HepG2 (cell line): Measurements from ENCODE around the gene DHX34. TPM values are rescaled to one million over a fixed set of nuclear protein-coding genes. Genes with fewer than 3 reads are reported as not detected.
A peak's percentile ranks its signal among the peaks of the same experiment; 100 is the strongest.

Experiments
- ELF1 ChIP-seq: sonication (generic); formaldehyde crosslinking; IDR thresholded peaks from 2 replicates; pipeline ENCODE4 v1.4.0; 2020; ENCODE audit warnings: missing genetic modification reagents
- FLYWCH1 ChIP-seq: sonication (generic); formaldehyde crosslinking; IDR thresholded peaks from 2 replicates; pipeline ENCODE4 v1.8.1; 2023; ENCODE audit warnings: mild to moderate bottlenecking, missing genetic modification reagents
- MIER3 ChIP-seq: IDR thresholded peaks from 2 replicates; pipeline ENCODE4 v1.6.1; 2016; ENCODE audit warnings: missing compliant biosample characterization, borderline replicate concordance
- NFKB2 ChIP-seq: sonication (generic); formaldehyde crosslinking; IDR thresholded peaks from 2 replicates; pipeline ENCODE4 v1.4.0; 2020; ENCODE audit warnings: missing genetic modification reagents, borderline replicate concordance
- SP1 ChIP-seq, 2 experiments: fragments of 450-650 bp in 1 of 2; sonication (generic) in 1 of 2; formaldehyde crosslinking in 1 of 2; IDR thresholded peaks; 2 replicates each; pipeline versions ENCODE4 v1.4.0 to v1.6.1; 2016 to 2020; ENCODE audit warnings: missing genetic modification reagents in 1 of 2
- SYNCRIP ChIP-seq: fragments of 200-400 bp; formaldehyde crosslinking; IDR thresholded peaks from 2 replicates; pipeline ENCODE4 v1.6.1; 2018; ENCODE audit warnings: mild to moderate bottlenecking, low read depth, low read length; ENCODE audit not compliant: insufficient read depth
- TEAD3 ChIP-seq: optimal IDR thresholded peaks from 2 replicates; pipeline ENCODE3; 2016; ENCODE audit warnings: borderline replicate concordance
- U2AF1 ChIP-seq: fragments of 200-400 bp; formaldehyde crosslinking; optimal IDR thresholded peaks from 2 replicates; pipeline ENCODE3; 2017; ENCODE audit warnings: mild to moderate bottlenecking, low read depth, low read length
- ZFYVE20 ChIP-seq: sonication (generic); formaldehyde crosslinking; IDR thresholded peaks from 2 replicates; pipeline ENCODE4 v1.8.0; 2023; ENCODE audit warnings: low read depth, mild to moderate bottlenecking, moderate library complexity, missing genetic modification reagents, borderline replicate concordance
- ZNF160 ChIP-seq: sonication (generic); formaldehyde crosslinking; IDR thresholded peaks from 2 replicates; pipeline ENCODE4 v1.8.0; 2022; ENCODE audit warnings: mild to moderate bottlenecking, inconsistent platforms, missing genetic modification reagents
- ZNF20 ChIP-seq: sonication (generic); formaldehyde crosslinking; IDR thresholded peaks from 2 replicates; pipeline ENCODE4 v1.4.0; 2020; ENCODE audit warnings: mild to moderate bottlenecking, moderate library complexity, missing genetic modification reagents
- ZNF205 ChIP-seq: IDR thresholded peaks from 2 replicates; pipeline ENCODE4 v1.6.1; 2018; ENCODE audit warnings: missing biosample characterization, missing genetic modification reagents
- ZNF605 ChIP-seq: sonication (generic); formaldehyde crosslinking; IDR thresholded peaks from 2 replicates; pipeline ENCODE4 v1.8.0; 2022; ENCODE audit warnings: mild to moderate bottlenecking, missing genetic modification reagents
- ZNF761 ChIP-seq: sonication (generic); formaldehyde crosslinking; conservative IDR thresholded peaks from 2 replicates; pipeline ENCODE4 v1.4.0; 2020; ENCODE audit warnings: mild to moderate bottlenecking, missing genetic modification reagents
- polyA plus RNA-seq, 8 experiments: library from polyadenylated mRNA; depleted of rRNA in 3 of 8; stranded (reverse) in 7 of 8; unstranded in 1 of 8; fragments of >200 nt; fragmentation: Illumina TruSeq in 4 of 8; extraction: Trizol in 4 of 8; gene quantifications; 2 replicates each; pipeline versions ENCODE4 v1.2.1 to v1.2.3, GENCODE V29; 2011 to 2016; ENCODE audit warnings: low read depth in 4 of 8, missing spikeins in 1 of 8, mixed read lengths in 1 of 8; ENCODE audit not compliant: insufficient read depth in 1 of 8
- total RNA-seq, 5 experiments: library from RNA; depleted of rRNA; stranded (reverse); fragments of >200 nt; fragmentation: Illumina TruSeq; extraction: Trizol; gene quantifications; 2 replicates each; pipeline ENCODE4 v1.2.3, GENCODE V29; 2016; ENCODE audit warnings: low read depth in 1 of 5
- TF ChIP-seq, protein P1 (sequence below): IDR thresholded peaks from 2 replicates; pipeline ENCODE4 v1.6.1; 2012; ENCODE audit warnings: low read depth, low read length, improper control_type of control experiment
- TF ChIP-seq, protein P2 (sequence below): sonication (generic); formaldehyde crosslinking; IDR thresholded peaks from 2 replicates; pipeline ENCODE4 v1.4.0; 2020; ENCODE audit warnings: missing genetic modification reagents
- TF ChIP-seq, protein P3 (sequence below): sonication (generic); formaldehyde crosslinking; IDR thresholded peaks from 2 replicates; pipeline ENCODE4 v1.8.0; 2022; ENCODE audit warnings: mild to moderate bottlenecking, missing genetic modification reagents, moderate library complexity
- TF ChIP-seq, protein P4 (sequence below): sonication (generic); formaldehyde crosslinking; IDR thresholded peaks from 2 replicates; pipeline ENCODE4 v1.5.1; 2020; ENCODE audit warnings: mild to moderate bottlenecking, missing genetic modification reagents, borderline replicate concordance
- TF ChIP-seq, protein P5 (sequence below): sonication (generic); formaldehyde crosslinking; IDR thresholded peaks from 2 replicates; pipeline ENCODE4 v1.9.0; 2021; ENCODE audit warnings: missing genetic modification reagents, mild to moderate bottlenecking, borderline replicate concordance

DHX34 gene
- total and polyA plus RNA-seq, 2 of the 13 experiments (the other 11 are each of a cell fraction or from before 2014, with no cell fraction given): 9.2 to 12.0 TPM

DNA sequence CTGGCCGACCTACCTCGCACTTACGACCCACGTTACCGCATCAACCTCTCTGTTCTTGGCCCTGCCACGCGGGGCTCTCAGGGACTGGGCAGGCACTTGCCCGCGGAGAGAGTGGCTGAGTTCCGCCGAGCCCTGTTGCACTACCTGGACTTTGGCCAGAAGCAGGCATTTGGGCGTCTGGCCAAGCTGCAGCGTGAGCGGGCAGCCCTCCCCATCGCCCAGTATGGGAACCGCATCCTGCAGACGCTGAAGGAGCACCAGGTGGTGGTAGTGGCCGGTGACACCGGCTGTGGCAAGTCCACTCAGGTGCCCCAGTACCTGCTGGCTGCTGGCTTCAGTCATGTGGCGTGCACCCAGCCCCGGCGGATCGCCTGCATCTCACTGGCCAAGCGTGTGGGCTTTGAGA is 4.2 kb downstream of the DHX34 start (continued):
- TF ChIP-seq, protein P1, sequence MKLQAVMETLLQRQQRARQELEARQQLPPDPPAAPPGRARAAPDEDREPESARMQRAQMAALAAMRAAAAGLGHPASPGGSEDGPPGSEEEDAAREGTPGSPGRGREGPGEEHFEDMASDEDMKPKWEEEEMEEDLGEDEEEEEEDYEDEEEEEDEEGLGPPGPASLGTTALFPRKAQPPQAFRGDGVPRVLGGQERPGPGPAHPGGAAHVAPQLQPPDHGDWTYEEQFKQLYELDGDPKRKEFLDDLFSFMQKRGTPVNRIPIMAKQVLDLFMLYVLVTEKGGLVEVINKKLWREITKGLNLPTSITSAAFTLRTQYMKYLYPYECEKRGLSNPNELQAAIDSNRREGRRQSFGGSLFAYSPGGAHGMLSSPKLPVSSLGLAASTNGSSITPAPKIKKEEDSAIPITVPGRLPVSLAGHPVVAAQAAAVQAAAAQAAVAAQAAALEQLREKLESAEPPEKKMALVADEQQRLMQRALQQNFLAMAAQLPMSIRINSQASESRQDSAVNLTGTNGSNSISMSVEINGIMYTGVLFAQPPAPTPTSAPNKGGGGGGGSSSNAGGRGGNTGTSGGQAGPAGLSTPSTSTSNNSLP: no peak
- TF ChIP-seq, protein P2, sequence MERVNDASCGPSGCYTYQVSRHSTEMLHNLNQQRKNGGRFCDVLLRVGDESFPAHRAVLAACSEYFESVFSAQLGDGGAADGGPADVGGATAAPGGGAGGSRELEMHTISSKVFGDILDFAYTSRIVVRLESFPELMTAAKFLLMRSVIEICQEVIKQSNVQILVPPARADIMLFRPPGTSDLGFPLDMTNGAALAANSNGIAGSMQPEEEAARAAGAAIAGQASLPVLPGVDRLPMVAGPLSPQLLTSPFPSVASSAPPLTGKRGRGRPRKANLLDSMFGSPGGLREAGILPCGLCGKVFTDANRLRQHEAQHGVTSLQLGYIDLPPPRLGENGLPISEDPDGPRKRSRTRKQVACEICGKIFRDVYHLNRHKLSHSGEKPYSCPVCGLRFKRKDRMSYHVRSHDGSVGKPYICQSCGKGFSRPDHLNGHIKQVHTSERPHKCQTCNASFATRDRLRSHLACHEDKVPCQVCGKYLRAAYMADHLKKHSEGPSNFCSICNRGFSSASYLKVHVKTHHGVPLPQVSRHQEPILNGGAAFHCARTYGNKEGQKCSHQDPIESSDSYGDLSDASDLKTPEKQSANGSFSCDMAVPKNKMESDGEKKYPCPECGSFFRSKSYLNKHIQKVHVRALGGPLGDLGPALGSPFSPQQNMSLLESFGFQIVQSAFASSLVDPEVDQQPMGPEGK (CRISPR knock-in tag): peak; percentile 84
- TF ChIP-seq, protein P3, sequence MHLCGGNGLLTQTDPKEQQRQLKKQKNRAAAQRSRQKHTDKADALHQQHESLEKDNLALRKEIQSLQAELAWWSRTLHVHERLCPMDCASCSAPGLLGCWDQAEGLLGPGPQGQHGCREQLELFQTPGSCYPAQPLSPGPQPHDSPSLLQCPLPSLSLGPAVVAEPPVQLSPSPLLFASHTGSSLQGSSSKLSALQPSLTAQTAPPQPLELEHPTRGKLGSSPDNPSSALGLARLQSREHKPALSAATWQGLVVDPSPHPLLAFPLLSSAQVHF (CRISPR knock-in tag): no peak
- TF ChIP-seq TEAD3 (CRISPR knock-in tag): peak; percentile 76
- TF ChIP-seq ELF1: 0 out of 2 replicates have a peak, but pooled peaks have one; percentile 36
- no peak for TF ChIP-seq FLYWCH1 (CRISPR knock-in tag)
- no peak for TF ChIP-seq SYNCRIP
- 0 out of 2 replicates have a peak, but pooled peaks have one; percentile 66 for TF ChIP-seq ZNF605 (CRISPR knock-in tag)
- TF ChIP-seq NFKB2 (CRISPR knock-in tag): peak; percentile 60; the same call in 1 of the 2 replicates
- no peak for TF ChIP-seq SP1 (IDR thresholded peaks at IDR 0.05)
- TF ChIP-seq SP1 (CRISPR knock-in tag; IDR thresholded peaks at IDR 0.05): no peak
- peak; percentile 66; the same call in 1 of the 2 replicates for TF ChIP-seq MIER3
- TF ChIP-seq ZNF20 (CRISPR knock-in tag): no peak
- TF ChIP-seq, protein P4, sequence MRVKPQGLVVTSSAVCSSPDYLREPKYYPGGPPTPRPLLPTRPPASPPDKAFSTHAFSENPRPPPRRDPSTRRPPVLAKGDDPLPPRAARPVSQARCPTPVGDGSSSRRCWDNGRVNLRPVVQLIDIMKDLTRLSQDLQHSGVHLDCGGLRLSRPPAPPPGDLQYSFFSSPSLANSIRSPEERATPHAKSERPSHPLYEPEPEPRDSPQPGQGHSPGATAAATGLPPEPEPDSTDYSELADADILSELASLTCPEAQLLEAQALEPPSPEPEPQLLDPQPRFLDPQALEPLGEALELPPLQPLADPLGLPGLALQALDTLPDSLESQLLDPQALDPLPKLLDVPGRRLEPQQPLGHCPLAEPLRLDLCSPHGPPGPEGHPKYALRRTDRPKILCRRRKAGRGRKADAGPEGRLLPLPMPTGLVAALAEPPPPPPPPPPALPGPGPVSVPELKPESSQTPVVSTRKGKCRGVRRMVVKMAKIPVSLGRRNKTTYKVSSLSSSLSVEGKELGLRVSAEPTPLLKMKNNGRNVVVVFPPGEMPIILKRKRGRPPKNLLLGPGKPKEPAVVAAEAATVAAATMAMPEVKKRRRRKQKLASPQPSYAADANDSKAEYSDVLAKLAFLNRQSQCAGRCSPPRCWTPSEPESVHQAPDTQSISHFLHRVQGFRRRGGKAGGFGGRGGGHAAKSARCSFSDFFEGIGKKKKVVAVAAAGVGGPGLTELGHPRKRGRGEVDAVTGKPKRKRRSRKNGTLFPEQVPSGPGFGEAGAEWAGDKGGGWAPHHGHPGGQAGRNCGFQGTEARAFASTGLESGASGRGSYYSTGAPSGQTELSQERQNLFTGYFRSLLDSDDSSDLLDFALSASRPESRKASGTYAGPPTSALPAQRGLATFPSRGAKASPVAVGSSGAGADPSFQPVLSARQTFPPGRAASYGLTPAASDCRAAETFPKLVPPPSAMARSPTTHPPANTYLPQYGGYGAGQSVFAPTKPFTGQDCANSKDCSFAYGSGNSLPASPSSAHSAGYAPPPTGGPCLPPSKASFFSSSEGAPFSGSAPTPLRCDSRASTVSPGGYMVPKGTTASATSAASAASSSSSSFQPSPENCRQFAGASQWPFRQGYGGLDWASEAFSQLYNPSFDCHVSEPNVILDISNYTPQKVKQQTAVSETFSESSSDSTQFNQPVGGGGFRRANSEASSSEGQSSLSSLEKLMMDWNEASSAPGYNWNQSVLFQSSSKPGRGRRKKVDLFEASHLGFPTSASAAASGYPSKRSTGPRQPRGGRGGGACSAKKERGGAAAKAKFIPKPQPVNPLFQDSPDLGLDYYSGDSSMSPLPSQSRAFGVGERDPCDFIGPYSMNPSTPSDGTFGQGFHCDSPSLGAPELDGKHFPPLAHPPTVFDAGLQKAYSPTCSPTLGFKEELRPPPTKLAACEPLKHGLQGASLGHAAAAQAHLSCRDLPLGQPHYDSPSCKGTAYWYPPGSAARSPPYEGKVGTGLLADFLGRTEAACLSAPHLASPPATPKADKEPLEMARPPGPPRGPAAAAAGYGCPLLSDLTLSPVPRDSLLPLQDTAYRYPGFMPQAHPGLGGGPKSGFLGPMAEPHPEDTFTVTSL (CRISPR knock-in tag): peak; percentile 61; the same call in 1 of the 2 replicates
- TF ChIP-seq ZFYVE20: no peak
- no peak for TF ChIP-seq ZNF205 (CRISPR knock-in tag)
- TF ChIP-seq ZNF160 (CRISPR knock-in tag): no peak
- no peak for TF ChIP-seq U2AF1
- TF ChIP-seq, protein P5, sequence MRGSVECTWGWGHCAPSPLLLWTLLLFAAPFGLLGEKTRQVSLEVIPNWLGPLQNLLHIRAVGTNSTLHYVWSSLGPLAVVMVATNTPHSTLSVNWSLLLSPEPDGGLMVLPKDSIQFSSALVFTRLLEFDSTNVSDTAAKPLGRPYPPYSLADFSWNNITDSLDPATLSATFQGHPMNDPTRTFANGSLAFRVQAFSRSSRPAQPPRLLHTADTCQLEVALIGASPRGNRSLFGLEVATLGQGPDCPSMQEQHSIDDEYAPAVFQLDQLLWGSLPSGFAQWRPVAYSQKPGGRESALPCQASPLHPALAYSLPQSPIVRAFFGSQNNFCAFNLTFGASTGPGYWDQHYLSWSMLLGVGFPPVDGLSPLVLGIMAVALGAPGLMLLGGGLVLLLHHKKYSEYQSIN (CRISPR knock-in tag): no peak
- TF ChIP-seq ZNF761: no peak
